Measurements from ENCODE around the gene SLC22A7. TPM values are rescaled to one million over a fixed set of nuclear protein-coding genes. Genes with fewer than 3 reads are reported as not detected.

Gene SLC22A7, protein sequence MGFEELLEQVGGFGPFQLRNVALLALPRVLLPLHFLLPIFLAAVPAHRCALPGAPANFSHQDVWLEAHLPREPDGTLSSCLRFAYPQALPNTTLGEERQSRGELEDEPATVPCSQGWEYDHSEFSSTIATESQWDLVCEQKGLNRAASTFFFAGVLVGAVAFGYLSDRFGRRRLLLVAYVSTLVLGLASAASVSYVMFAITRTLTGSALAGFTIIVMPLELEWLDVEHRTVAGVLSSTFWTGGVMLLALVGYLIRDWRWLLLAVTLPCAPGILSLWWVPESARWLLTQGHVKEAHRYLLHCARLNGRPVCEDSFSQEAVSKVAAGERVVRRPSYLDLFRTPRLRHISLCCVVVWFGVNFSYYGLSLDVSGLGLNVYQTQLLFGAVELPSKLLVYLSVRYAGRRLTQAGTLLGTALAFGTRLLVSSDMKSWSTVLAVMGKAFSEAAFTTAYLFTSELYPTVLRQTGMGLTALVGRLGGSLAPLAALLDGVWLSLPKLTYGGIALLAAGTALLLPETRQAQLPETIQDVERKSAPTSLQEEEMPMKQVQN
- polyA plus RNA-seq (ENCODE audit: insufficient read length in 10 of 10): under 1 TPM in 3 of 10 donors, not detected in 7; 0.05 to 0.45 (median 0.11) TPM
- long read RNA-seq, donor 1: 0 reads
- long read RNA-seq, donor 2: 0 reads
- long read RNA-seq, donor 3: 0 reads
- long read RNA-seq, donor 4: 0 reads
- long read RNA-seq, donor 5: 0 reads
- long read RNA-seq, donor 6: 0 reads
- long read RNA-seq, donor 7: 0 reads
- long read RNA-seq, donor 8: 0 reads
- long read RNA-seq, donor 9: 0 reads

GRCh38 chr6:43297644-43298564 is at the start of gene SLC22A7:
Gene SLC22A7, plus strand, starts transcription at chr6:43298260. Its CDS starts 99 bp downstream, at chr6:43298359.
- no peak for DNase-seq

GRCh38 chr6:43248791-43249190 is 49.3 kb upstream of the SLC22A7 start:
- DNase-seq: no peak

GRCh38 chr6:43250992-43251373 is 47.1 kb upstream of the SLC22A7 start:
- DNase-seq: no peak

DNA sequence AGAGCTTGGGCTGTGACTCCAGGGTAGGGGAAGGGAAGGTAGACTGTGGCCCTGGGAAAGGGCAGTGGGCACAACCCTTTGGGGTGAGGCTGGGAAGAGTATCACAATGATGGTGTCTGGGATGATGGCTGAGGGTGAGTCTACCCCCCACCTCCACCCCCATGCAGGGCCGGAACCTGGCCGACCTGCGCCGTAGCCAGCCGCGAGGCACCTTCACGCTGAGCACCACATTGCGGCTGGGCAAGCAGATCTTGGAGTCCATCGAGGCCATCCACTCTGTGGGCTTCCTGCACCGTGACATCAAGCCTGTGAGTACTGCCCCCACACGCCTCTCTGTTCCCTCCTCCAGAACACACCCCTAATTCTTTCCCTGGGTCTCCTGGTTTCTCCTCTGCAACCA is 44.7 kb upstream of the SLC22A7 start:
- no peak for DNase-seq

DNA sequence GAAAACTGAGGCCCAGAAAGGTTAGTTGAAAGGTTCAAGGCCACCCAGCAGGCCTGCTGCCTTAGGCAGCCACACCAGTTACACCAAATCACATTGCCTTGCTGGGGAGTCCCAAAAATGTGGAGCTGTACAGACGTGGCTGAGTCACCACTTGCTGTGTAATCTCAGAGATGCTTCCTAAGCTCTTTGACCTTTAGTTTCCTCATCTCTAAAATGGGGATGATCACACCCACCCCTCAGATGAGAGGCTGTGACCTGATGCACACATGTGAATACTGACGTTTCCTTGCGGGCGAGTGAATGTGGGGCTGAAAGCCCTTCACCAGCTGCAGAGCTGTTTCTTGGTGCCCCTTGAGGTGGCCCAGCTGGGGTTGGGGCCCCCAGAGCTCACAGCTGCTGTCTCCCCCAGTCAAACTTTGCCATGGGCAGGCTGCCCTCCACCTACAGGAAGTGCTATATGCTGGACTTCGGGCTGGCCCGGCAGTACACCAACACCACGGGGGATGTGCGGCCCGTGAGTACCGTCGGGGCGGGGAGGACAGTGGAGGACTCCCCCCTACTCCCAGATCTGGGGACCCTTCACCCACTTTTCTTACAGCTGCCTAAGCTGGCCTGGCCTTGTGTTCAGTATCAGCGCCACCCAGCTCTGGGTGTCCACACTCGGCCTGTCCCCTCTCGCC is 43.8 kb upstream of the SLC22A7 start:
- DNase-seq: no peak

GRCh38 chr6:43254846-43255245 is 43.2 kb upstream of the SLC22A7 start:
- DNase-seq: no peak

- DNase-seq: no peak
These were observed 42.5 kb upstream of the SLC22A7 start for GRCh38 chr6:43255408-43256054.

GRCh38 chr6:43256670-43257366 is 41.2 kb upstream of the SLC22A7 start:
- DNase-seq: no peak

GRCh38 chr6:43257367-43258145 is 40.5 kb upstream of the SLC22A7 start:
- DNase-seq: no peak

GRCh38 chr6:43258180-43258579 is 39.9 kb upstream of the SLC22A7 start:
- no peak for DNase-seq

- no peak for DNase-seq
These were observed 39.0 kb upstream of the SLC22A7 start for GRCh38 chr6:43258807-43259686.

GRCh38 chr6:43260791-43261190 is 37.3 kb upstream of the SLC22A7 start:
- DNase-seq: no peak

GRCh38 chr6:43261198-43261597 is 36.9 kb upstream of the SLC22A7 start:
- DNase-seq: no peak

DNA sequence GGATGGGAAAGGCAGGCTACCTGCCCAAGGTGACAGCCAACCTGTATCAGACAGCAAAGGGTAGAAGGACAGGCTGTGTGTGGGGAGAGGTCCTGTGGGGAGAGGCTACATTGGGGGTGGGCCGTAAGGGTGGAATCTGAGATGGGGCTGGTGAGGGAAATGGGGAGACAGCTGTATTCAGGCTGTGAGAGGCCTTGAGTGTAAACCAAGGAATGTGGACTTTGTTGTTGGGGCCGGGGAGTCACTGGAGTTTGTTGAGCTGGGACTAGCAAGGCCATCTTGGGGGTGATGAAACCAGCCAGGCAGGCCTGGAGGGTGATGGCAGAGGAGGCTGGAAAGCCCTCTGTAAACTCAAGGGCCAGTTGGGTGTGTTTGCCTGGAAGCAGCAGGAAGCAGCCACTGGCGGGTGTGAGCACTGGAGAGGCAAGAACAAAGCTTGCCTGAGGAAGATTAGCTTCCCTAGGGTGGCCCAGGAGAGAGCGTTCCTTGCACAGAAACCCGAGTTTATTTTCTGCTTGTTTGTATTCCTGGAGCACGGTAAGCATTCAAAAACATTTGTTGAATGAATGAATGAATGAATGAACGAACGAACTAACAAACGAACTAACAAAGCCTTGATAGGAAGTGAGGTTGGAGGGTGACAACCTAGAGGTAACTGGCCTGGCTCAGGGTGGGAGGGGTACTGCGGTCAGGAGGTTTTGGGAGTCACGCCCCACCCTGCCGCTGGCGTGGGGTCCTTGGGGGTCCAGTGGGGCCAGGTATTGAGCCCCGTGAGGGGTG is 35.9 kb upstream of the SLC22A7 start:
- DNase-seq: no peak

- no peak for DNase-seq
These were observed 35.2 kb upstream of the SLC22A7 start for GRCh38 chr6:43262780-43263313.

- peak; percentile 41 to 76 (median 52) for DNase-seq
These were observed 34.5 kb upstream of the SLC22A7 start for GRCh38 chr6:43263314-43264178.

Data from muscle of back (tissue), 13 donors.